GM13977 (cell line): ENCODE results near the gene SAMD9L.

Experiments
- DNase-seq: peaks from one replicate; pipeline ENCODE4 v3.0.0; 2012; ENCODE audit warnings: low spot score
- in situ Hi-C: fragments of 300-500 bp; cut with MboI; formaldehyde crosslinking; loops from one replicate; pipeline ENCODE4 v1.12.0; 2022; ENCODE audit warnings: low sequenced_read_pairs, low pct_unique_long_range_greater_than_20kb, mixed read lengths, inconsistent platforms; ENCODE audit not compliant: unreplicated experiment
- TF ChIP-seq, protein P1 (sequence below): IDR thresholded peaks from 2 replicates; pipeline ENCODE4 v1.5.1; 2012; ENCODE audit warnings: mild to moderate bottlenecking, control low read depth; ENCODE audit not compliant: insufficient read depth; ENCODE audit errors: extremely low read depth, missing control alignments

SAMD9L gene

DNA sequence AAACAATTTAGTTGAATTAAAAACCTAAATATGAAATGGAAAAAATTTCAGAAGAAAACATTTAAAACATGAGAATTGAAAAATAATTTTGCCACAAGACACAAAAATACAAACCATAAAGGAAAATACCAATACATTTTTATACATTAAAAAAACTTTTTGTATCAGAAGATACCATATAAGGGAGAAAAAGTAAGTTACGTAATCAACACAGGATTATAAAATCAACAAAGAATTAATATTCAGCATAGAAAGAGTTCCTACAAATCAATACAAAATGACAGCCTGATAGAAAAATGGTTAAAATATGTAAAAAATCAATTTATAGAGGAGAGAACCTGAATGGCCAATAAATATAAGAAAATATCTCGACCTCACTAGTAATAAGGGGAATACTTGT, 16.6 kb upstream of the SAMD9L start:
- in situ Hi-C loops = no loop called here
- TF ChIP-seq, protein P1, sequence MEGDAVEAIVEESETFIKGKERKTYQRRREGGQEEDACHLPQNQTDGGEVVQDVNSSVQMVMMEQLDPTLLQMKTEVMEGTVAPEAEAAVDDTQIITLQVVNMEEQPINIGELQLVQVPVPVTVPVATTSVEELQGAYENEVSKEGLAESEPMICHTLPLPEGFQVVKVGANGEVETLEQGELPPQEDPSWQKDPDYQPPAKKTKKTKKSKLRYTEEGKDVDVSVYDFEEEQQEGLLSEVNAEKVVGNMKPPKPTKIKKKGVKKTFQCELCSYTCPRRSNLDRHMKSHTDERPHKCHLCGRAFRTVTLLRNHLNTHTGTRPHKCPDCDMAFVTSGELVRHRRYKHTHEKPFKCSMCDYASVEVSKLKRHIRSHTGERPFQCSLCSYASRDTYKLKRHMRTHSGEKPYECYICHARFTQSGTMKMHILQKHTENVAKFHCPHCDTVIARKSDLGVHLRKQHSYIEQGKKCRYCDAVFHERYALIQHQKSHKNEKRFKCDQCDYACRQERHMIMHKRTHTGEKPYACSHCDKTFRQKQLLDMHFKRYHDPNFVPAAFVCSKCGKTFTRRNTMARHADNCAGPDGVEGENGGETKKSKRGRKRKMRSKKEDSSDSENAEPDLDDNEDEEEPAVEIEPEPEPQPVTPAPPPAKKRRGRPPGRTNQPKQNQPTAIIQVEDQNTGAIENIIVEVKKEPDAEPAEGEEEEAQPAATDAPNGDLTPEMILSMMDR = no peak
- no peak for DNase-seq

DNA sequence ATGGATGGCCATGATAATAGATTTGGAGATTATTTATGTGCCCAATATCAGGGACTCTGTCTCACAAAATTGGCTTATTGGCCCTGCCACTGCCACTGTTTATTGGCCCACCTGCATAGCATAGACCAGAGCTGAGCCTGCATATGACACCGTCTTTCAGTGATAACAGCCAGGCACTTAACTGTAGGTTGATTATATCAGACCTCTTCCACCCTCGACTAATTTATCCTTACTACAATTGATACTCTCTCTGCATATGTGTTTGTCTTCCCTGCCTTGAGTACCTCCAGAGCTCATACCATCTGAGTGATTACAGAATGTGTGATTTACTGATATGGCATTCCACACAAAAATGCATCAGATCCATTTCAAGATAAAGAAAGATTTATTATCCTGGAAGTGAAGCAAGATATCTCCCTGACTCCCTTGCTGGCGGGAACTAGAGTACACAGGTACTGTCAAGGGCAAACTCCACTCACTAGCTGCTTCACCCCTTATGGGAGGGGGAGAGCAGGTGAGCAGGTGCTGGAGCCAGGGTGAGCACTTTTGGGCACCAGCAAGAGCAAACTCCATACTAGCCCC, 13.1 kb upstream of the SAMD9L start:
- TF ChIP-seq, protein P1 = no peak
- in situ Hi-C loops = no loop called here
- no peak for DNase-seq

DNA sequence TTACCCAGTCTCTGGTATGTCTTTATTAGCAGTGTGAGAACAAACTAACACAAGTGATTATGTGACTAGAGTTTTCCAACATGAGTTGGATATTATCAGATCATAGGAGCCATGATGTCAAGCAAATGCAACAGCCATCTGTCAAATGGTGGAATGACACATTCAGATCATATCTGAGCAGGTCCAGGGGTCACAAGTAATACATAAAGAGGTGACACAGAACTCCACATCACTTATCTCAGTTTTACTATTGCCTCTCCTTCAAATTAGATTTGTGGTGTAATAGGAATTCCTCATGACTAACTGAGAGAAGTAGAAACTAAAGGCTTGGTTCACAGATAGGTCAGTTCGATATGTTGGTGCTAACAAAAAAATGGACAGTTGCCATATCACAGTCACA, 12.2 kb upstream of the SAMD9L start:
- in situ Hi-C loops = no loop called here
- TF ChIP-seq, protein P1 = no peak
- DNase-seq = no peak

DNA sequence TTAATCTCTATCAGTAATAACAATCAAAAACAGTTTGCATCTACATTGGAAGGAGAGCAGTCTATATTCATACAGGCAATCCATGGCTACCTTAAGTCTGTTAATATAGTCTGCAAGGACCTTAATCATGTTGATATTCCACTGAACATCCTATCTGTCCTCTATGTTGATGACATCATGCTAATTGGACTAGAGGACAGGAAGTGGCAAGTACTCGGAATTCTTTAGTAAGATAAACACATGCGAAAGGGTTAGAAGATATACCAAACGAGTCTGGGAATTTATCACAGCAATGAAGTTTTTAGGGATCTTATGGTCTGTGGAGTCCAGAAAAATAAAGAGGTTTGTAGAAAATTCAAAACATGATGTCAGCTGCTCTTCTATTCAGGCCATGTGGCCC, 11.3 kb upstream of the SAMD9L start:
- in situ Hi-C loops = no loop called here
- TF ChIP-seq, protein P1 = no peak
- DNase-seq = no peak

DNA sequence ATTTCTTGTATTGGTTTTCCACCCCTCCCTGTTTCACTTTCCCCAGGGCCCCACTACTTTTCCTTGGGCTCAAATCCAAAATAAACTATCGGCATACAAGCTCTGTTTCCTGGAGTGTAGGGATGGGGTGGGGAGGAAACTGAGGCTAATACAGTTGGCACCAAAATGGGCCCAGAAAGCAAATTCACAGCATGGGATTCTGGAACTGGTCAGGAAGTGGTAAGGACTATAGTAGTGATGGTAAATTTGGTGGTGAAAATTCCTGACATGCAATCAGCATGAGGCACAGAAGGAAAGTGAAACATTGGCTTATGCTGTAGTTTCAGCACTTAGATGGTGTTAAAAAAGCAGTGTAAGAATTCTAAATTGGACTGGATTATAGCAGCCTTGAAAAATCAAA, 8.7 kb upstream of the SAMD9L start:
- no peak for DNase-seq
- in situ Hi-C loops = no loop called here
- TF ChIP-seq, protein P1 = no peak

DNA sequence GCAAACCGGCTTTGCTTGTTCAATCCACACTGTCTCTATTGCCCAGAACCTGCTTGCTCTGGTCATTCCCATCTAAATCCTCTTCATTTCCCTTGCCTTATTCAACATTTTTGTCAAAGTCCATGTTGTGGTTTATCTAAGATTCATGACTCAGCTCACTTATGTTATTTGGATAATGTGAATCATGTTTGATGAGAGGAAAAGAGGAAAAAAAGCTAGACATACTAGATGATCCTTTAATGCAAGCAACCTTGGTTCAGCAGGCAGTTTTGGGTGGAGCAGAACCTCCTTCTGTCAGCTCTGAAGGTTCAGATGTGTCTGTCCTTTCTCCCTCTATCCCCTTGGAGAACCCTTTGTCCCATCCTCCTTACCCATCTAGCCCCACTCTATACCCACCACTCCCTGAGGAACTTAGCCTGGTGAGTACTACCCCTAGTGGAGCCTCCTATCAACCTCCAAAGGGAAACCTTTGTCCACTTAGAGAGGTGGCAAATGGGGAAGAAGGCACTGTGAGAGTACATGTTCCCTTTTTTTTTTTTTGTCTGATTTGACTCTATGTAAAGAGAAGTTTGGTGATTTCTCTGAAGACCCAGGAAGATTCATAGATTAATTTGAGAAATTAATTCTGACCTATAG, 2.1 kb upstream of the SAMD9L start:
- no peak for DNase-seq
- TF ChIP-seq, protein P1 = no peak
- in situ Hi-C loops = no loop called here
